Breast epithelium (tissue), 3 donors: ENCODE results near the gene SALL2.

Experiments used
- POLR2A ChIP-seq: fragments of 450-650 bp; IDR thresholded peaks from one replicate; pipeline ENCODE4 v1.6.1; 2016; ENCODE audit warnings: antibody characterized with exemption, mild to moderate bottlenecking, moderate library complexity
- TF ChIP-seq, protein P1 (sequence below), 3 donors: fragments of 450-650 bp; IDR thresholded peaks; one replicate each; pipeline ENCODE4 v1.5.1; 2016 to 2017; ENCODE audit warnings: antibody characterized with exemption in 3 of 3, mild to moderate bottlenecking in 3 of 3, moderate library complexity in 3 of 3

DNA sequence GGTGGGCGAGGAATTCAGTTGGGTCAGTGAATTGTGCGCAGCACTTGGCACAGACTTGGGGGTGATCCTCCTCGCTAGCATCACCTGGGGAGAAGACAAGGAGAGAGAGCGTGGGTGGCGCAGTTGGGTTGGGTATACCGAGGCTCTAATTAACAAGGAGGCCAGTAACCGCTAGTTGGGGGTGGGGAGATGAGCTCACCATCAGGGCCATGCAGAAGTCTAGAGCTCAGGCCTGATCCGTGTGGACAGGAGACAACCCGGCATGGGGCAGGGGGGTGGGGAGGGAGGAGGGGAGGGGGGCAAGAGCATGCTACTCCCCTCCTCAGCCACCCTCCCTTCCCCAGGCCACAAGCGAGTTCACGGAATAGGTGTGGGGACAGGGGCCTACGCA, 580 bp downstream of the SALL2 start:
- TF ChIP-seq, protein P1, sequence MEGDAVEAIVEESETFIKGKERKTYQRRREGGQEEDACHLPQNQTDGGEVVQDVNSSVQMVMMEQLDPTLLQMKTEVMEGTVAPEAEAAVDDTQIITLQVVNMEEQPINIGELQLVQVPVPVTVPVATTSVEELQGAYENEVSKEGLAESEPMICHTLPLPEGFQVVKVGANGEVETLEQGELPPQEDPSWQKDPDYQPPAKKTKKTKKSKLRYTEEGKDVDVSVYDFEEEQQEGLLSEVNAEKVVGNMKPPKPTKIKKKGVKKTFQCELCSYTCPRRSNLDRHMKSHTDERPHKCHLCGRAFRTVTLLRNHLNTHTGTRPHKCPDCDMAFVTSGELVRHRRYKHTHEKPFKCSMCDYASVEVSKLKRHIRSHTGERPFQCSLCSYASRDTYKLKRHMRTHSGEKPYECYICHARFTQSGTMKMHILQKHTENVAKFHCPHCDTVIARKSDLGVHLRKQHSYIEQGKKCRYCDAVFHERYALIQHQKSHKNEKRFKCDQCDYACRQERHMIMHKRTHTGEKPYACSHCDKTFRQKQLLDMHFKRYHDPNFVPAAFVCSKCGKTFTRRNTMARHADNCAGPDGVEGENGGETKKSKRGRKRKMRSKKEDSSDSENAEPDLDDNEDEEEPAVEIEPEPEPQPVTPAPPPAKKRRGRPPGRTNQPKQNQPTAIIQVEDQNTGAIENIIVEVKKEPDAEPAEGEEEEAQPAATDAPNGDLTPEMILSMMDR (IDR thresholded peaks at IDR 0.05) = no peak
- no peak for TF ChIP-seq POLR2A
